ENCODE data around the gene FADS2. TPM values are rescaled to one million over a fixed set of nuclear protein-coding genes. Genes with fewer than 3 reads are reported as not detected.

Gene FADS2
- total RNA-seq, 1 experiment from 2014 or later: 423 TPM

GRCh38 chr11:61793083-61793828 is 34.8 kb upstream of the FADS2 start:
- H3K27me3 Mint-ChIP-seq (ENCODE audit: low read depth): no peaks in the 10 kb centered on the region
- TF ChIP-seq TEAD1 (CRISPR knock-in tag; IDR thresholded peaks at IDR 0.05) (0 out of 2 replicates have a peak, but pooled peaks have one; percentile 49), RELA (CRISPR knock-in tag; IDR thresholded peaks at IDR 0.05; ENCODE audit: borderline replicate concordance) (0 out of 2 replicates have a peak, but pooled peaks have one; percentile 48), JUN (CRISPR knock-in tag; IDR thresholded peaks at IDR 0.05) (no peak), E2F1 (CRISPR knock-in tag; IDR thresholded peaks at IDR 0.05) (0 out of 2 replicates have a peak, but pooled peaks have one; percentile 22)
- DNase-seq (ENCODE audit: low spot score): no peak
- peaks cover 21% of the 10 kb centered on the region for H3K4me1 Mint-ChIP-seq
- H3K36me3 Mint-ChIP-seq: peaks cover 39% of the 10 kb centered on the region
- peak; percentile 6 for ATAC-seq
- ChIA-PET CTCF (interaction anchor here (0.6 to 7.1 kb wide), 11 partner anchors 10 to 314 kb away, joined by 3 to 175 read pairs (median 4); no protein-coding TSS in a partner anchor), POLR2A (interaction anchor here (0.8 to 2.3 kb wide), 4 partner anchors 9 to 41 kb away, joined by 3 to 18 read pairs (median 4); partner anchors contain the start of gene FADS1)
- H3K9me3 Mint-ChIP-seq: no peaks in the 10 kb centered on the region
- peak overlapping the region; percentile 94 for H3K4me3 Mint-ChIP-seq
- H3K27ac Mint-ChIP-seq: peak overlapping the region; percentile 96

GRCh38 chr11:61793829-61794204 is 34.3 kb upstream of the FADS2 start:
- ChIA-PET POLR2A (interaction anchor here (2.3 kb wide), 1 partner anchor 22 kb away, joined by 18 read pairs; the partner anchor contains the start of gene FADS1), CTCF (interaction anchor here (1.1 kb wide), 1 partner anchor 288 kb away, joined by 3 read pairs; no protein-coding TSS in a partner anchor)
- peak overlapping the region; percentile 79; the same call in 1 of the 2 replicates for H3K27ac Mint-ChIP-seq
- H3K9me3 Mint-ChIP-seq: no peaks in the 10 kb centered on the region
- peaks cover 37% of the 10 kb centered on the region for H3K36me3 Mint-ChIP-seq
- H3K4me3 Mint-ChIP-seq: peak overlapping the region; percentile 94
- ATAC-seq (no peak), DNase-seq (ENCODE audit: low spot score) (no peak)
- peaks cover 21% of the 10 kb centered on the region for H3K4me1 Mint-ChIP-seq
- H3K27me3 Mint-ChIP-seq (ENCODE audit: low read depth): no peaks in the 10 kb centered on the region
- TF ChIP-seq, protein P1, sequence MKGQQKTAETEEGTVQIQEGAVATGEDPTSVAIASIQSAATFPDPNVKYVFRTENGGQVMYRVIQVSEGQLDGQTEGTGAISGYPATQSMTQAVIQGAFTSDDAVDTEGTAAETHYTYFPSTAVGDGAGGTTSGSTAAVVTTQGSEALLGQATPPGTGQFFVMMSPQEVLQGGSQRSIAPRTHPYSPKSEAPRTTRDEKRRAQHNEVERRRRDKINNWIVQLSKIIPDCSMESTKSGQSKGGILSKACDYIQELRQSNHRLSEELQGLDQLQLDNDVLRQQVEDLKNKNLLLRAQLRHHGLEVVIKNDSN (CRISPR knock-in tag; IDR thresholded peaks at IDR 0.05): no peak
- no peak for TF ChIP-seq AR (CRISPR knock-in tag; IDR thresholded peaks at IDR 0.05)
- no peak for TF ChIP-seq MAX (CRISPR knock-in tag; IDR thresholded peaks at IDR 0.05)
- TF ChIP-seq CBFB (CRISPR knock-in tag; IDR thresholded peaks at IDR 0.05; ENCODE audit: low read depth): no peak
- TF ChIP-seq CREM (CRISPR knock-in tag; IDR thresholded peaks at IDR 0.05): no peak
- TF ChIP-seq PRRX2 (CRISPR knock-in tag; IDR thresholded peaks at IDR 0.05): no peak
- TF ChIP-seq ZNF121 (CRISPR knock-in tag; IDR thresholded peaks at IDR 0.05): peak; percentile 78
- TF ChIP-seq, protein P2, sequence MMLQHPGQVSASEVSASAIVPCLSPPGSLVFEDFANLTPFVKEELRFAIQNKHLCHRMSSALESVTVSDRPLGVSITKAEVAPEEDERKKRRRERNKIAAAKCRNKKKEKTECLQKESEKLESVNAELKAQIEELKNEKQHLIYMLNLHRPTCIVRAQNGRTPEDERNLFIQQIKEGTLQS (CRISPR knock-in tag; conservative IDR thresholded peaks at IDR 0.05): no peak

GRCh38 chr11:61794579-61794978 is 33.5 kb upstream of the FADS2 start:
- Mint-ChIP-seq H3K4me3 (0 out of 2 replicates have a peak overlapping the region, but pooled peaks have one; percentile 12), H3K27ac (no peak overlapping the region), H3K27me3 (ENCODE audit: low read depth) (no peaks in the 10 kb centered on the region), H3K36me3 (peaks cover 32% of the 10 kb centered on the region), H3K9me3 (no peaks in the 10 kb centered on the region), H3K4me1 (peaks cover 21% of the 10 kb centered on the region)
- ChIA-PET POLR2A (interaction anchor here (2.3 kb wide), 1 partner anchor 21 kb away, joined by 18 read pairs; the partner anchor contains the start of gene FADS1), CTCF (no interaction called here)
- DNase-seq (ENCODE audit: low spot score): no peak
- ATAC-seq: no peak
- TF ChIP-seq TEAD1 (CRISPR knock-in tag; IDR thresholded peaks at IDR 0.05) (no peak), CREM (CRISPR knock-in tag; IDR thresholded peaks at IDR 0.05) (no peak), MXD4 (CRISPR knock-in tag; IDR thresholded peaks at IDR 0.05; ENCODE audit: borderline replicate concordance) (no peak), CBFB (CRISPR knock-in tag; IDR thresholded peaks at IDR 0.05; ENCODE audit: low read depth) (no peak), ZNF263 (CRISPR knock-in tag; IDR thresholded peaks at IDR 0.05; ENCODE audit: low read depth) (no peak), GRHL2 (CRISPR knock-in tag; IDR thresholded peaks at IDR 0.05; ENCODE audit: insufficient replicate concordance, severe bottlenecking) (no peak), GTF2I (CRISPR knock-in tag; conservative IDR thresholded peaks at IDR 0.05) (no peak), ZNF416 (CRISPR knock-in tag; IDR thresholded peaks at IDR 0.05) (no peak)
- TF ChIP-seq, protein P3, sequence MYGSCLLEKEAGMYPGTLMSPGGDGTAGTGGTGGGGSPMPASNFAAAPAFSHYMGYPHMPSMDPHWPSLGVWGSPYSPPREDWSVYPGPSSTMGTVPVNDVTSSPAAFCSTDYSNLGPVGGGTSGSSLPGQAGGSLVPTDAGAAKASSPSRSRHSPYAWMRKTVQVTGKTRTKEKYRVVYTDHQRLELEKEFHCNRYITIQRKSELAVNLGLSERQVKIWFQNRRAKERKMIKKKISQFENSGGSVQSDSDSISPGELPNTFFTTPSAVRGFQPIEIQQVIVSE (CRISPR knock-in tag; IDR thresholded peaks at IDR 0.05; ENCODE audit: borderline replicate concordance): no peak
- TF ChIP-seq, protein P4, sequence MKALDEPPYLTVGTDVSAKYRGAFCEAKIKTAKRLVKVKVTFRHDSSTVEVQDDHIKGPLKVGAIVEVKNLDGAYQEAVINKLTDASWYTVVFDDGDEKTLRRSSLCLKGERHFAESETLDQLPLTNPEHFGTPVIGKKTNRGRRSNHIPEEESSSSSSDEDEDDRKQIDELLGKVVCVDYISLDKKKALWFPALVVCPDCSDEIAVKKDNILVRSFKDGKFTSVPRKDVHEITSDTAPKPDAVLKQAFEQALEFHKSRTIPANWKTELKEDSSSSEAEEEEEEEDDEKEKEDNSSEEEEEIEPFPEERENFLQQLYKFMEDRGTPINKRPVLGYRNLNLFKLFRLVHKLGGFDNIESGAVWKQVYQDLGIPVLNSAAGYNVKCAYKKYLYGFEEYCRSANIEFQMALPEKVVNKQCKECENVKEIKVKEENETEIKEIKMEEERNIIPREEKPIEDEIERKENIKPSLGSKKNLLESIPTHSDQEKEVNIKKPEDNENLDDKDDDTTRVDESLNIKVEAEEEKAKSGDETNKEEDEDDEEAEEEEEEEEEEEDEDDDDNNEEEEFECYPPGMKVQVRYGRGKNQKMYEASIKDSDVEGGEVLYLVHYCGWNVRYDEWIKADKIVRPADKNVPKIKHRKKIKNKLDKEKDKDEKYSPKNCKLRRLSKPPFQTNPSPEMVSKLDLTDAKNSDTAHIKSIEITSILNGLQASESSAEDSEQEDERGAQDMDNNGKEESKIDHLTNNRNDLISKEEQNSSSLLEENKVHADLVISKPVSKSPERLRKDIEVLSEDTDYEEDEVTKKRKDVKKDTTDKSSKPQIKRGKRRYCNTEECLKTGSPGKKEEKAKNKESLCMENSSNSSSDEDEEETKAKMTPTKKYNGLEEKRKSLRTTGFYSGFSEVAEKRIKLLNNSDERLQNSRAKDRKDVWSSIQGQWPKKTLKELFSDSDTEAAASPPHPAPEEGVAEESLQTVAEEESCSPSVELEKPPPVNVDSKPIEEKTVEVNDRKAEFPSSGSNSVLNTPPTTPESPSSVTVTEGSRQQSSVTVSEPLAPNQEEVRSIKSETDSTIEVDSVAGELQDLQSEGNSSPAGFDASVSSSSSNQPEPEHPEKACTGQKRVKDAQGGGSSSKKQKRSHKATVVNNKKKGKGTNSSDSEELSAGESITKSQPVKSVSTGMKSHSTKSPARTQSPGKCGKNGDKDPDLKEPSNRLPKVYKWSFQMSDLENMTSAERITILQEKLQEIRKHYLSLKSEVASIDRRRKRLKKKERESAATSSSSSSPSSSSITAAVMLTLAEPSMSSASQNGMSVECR (CRISPR knock-in tag; IDR thresholded peaks at IDR 0.05; ENCODE audit: borderline replicate concordance): no peak

All from WTC11 (cell line).